Spleen (tissue), 11 donors: ENCODE results near the gene EHHADH. TPM values are rescaled to one million over a fixed set of nuclear protein-coding genes. Genes with fewer than 3 reads are reported as not detected.

Experiments used
- DNase-seq: peaks from one replicate; pipeline ENCODE4 v3.0.0-alpha.2; 2020
- H3K27ac ChIP-seq, 8 donors: fragments of 200-600 bp; sonication (generic) in 7 of 8; 1 replicate in 4 of 8; 2 replicates in 4 of 8; pipeline versions ENCODE4 v1.5.0 to v1.8.0; 2016 to 2021; ENCODE audit warnings: inconsistent platforms in 4 of 8, mild to moderate bottlenecking in 4 of 8, moderate library complexity in 1 of 8
- H3K27me3 ChIP-seq, 7 donors: fragments of 200-600 bp; sonication (generic) in 6 of 7; replicated peaks in 1 of 7; 1 replicate in 4 of 7; 2 replicates in 3 of 7; pipeline versions ENCODE4 v1.5.0 to v1.8.0; 2016 to 2021; ENCODE audit warnings: inconsistent platforms in 3 of 7, mild to moderate bottlenecking in 1 of 7
- H3K36me3 ChIP-seq, 6 donors: fragments of 200-600 bp; sonication (generic) in 5 of 6; 1 replicate in 4 of 6; 2 replicates in 2 of 6; pipeline versions ENCODE4 v1.5.0 to v1.8.0; 2016 to 2021; ENCODE audit warnings: inconsistent platforms in 2 of 6
- H3K4me1 ChIP-seq, 6 donors: fragments of 200-600 bp; sonication (generic) in 5 of 6; 1 replicate in 3 of 6; 2 replicates in 3 of 6; pipeline versions ENCODE4 v1.5.0 to v1.8.0; 2016 to 2021; ENCODE audit warnings: inconsistent platforms in 3 of 6
- H3K4me3 ChIP-seq, 8 donors: fragments of 200-600 bp; sonication (generic) in 7 of 8; 1 replicate in 4 of 8; 2 replicates in 4 of 8; pipeline versions ENCODE4 v1.5.0 to v1.8.0; 2016 to 2021; ENCODE audit warnings: inconsistent platforms in 4 of 8, mild to moderate bottlenecking in 4 of 8, moderate library complexity in 2 of 8
- H3K9me3 ChIP-seq, 8 donors: fragments of 200-600 bp; sonication (generic) in 7 of 8; 1 replicate in 4 of 8; 2 replicates in 4 of 8; pipeline versions ENCODE4 v1.5.0 to v1.8.0; 2016 to 2021; ENCODE audit warnings: inconsistent platforms in 4 of 8
- POLR2A ChIP-seq, 3 donors: fragments of 450-650 bp; IDR thresholded peaks; one replicate each; pipeline ENCODE4 v1.5.1; 2017; ENCODE audit warnings: antibody characterized with exemption in 3 of 3, mild to moderate bottlenecking in 1 of 3
- POLR2AphosphoS5 ChIP-seq, 3 donors: sonication (generic); formaldehyde crosslinking; IDR thresholded peaks; one replicate each; pipeline ENCODE4 v1.5.1; 2017; ENCODE audit warnings: antibody characterized with exemption in 3 of 3
- WGBS, 5 donors: extraction: QIAGEN DNeasy Blood & Tissue Kit in 3 of 5; methylation state at CpG; one replicate each; pipeline versions ENCODE4 v1.1.5 to v1.1.7; 2013 to 2018; 5-methylcytosine and 5-hydroxymethylcytosine counted together
- intact Hi-C: fragments of 100-400 bp; cut with DNase I; formaldehyde crosslinking; loops from one replicate; pipeline ENCODE4 v1.15.0; 2023; ENCODE audit warnings: low total_unique reads
- polyA plus RNA-seq, 3 donors: library from polyadenylated mRNA; stranded (reverse); fragments of 200-250 nt; gene quantifications; one replicate each; pipeline ENCODE4 v1.2.1, GENCODE V29; 2013
- total RNA-seq, 7 donors: library from RNA; depleted of rRNA in 3 of 7; stranded (reverse); fragments of >200 nt in 3 of 7; fragmentation: NEBNext Ultra II Directional in 4 of 7; extraction: Animal tissue kit (Norgen Biotek cat#: 25700) in 4 of 7; gene quantifications; one replicate each; pipeline versions ENCODE4 v1.1.0 to v1.2.1, GENCODE V29; 2016 to 2021
- TF ChIP-seq, protein P1 (sequence below), 11 experiments: fragments of 200-600 bp in 7 of 11; fragments of 450-650 bp in 4 of 11; sonication (generic) in 4 of 11; IDR thresholded peaks in 8 of 11; conservative IDR thresholded peaks in 3 of 11; 1 replicate in 7 of 11; 2 replicates in 4 of 11; pipeline versions ENCODE4 v1.4.0 to v1.8.0; 2016 to 2021; ENCODE audit warnings: antibody characterized with exemption in 11 of 11, inconsistent platforms in 4 of 11, mild to moderate bottlenecking in 1 of 11
- donor health status: healthy with polysubstance abuse.
- donor health status: DM: no; HTN: no; CAD: no; lungs with moderate emphysema.
- donor health status: DM: no; HTN: no; CAD: no.
- donor health status: Bipolar disorder and iron deficiency.
- donor health status: healthy.
- donor health status: DM: no; HTN: no; CAD: no.
- donor health status: DM: yes; HTN: yes; CAD: no.

EHHADH gene
- total and polyA plus RNA-seq, 10 donors = 1.3 to 18.9 (median 7.4) TPM

DNA sequence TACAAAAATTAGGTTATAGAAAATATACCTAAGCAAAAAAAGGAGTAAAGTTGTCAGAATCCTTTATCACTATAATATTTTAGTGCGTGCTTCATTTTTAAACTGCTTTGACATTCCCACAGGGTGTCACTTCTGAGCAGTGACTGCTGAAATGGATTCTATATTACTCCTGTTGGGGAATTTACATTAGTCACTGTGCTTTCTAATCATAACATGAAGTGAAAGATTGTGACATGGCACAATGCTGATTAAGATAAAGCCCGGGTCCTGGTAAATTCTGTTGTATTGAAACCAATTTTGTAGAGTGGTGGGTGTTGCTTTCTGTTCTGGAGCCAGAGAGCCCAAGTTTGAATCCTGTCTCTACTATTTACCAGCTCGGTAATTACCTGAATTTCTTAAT lies 36.4 kb upstream of the EHHADH start:
- Histone ChIP-seq H3K36me3 (peaks cover 0 to 22% (median 6%) of the 10 kb centered on the region in 6 donors), H3K4me1 (no peaks in the 10 kb centered on the region), H3K27me3 (no peaks in the 10 kb centered on the region), H3K4me3 (no peak overlapping the region), H3K9me3 (no peaks in the 10 kb centered on the region), H3K27ac (no peak overlapping the region)
- DNase-seq = no peak
- intact Hi-C loops = no loop called here
- TF ChIP-seq, protein P1, sequence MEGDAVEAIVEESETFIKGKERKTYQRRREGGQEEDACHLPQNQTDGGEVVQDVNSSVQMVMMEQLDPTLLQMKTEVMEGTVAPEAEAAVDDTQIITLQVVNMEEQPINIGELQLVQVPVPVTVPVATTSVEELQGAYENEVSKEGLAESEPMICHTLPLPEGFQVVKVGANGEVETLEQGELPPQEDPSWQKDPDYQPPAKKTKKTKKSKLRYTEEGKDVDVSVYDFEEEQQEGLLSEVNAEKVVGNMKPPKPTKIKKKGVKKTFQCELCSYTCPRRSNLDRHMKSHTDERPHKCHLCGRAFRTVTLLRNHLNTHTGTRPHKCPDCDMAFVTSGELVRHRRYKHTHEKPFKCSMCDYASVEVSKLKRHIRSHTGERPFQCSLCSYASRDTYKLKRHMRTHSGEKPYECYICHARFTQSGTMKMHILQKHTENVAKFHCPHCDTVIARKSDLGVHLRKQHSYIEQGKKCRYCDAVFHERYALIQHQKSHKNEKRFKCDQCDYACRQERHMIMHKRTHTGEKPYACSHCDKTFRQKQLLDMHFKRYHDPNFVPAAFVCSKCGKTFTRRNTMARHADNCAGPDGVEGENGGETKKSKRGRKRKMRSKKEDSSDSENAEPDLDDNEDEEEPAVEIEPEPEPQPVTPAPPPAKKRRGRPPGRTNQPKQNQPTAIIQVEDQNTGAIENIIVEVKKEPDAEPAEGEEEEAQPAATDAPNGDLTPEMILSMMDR (IDR thresholded peaks at IDR 0.05 in 8 of 11, conservative IDR thresholded peaks at IDR 0.05 in 3 of 11) = no peak
- no peak for TF ChIP-seq POLR2A (IDR thresholded peaks at IDR 0.05)
- no peak for TF ChIP-seq POLR2AphosphoS5 (IDR thresholded peaks at IDR 0.05)
- WGBS, 5 donors = 65 to 87% (median 76%) methylated on average over 3 of the region's 3 CpGs

DNA sequence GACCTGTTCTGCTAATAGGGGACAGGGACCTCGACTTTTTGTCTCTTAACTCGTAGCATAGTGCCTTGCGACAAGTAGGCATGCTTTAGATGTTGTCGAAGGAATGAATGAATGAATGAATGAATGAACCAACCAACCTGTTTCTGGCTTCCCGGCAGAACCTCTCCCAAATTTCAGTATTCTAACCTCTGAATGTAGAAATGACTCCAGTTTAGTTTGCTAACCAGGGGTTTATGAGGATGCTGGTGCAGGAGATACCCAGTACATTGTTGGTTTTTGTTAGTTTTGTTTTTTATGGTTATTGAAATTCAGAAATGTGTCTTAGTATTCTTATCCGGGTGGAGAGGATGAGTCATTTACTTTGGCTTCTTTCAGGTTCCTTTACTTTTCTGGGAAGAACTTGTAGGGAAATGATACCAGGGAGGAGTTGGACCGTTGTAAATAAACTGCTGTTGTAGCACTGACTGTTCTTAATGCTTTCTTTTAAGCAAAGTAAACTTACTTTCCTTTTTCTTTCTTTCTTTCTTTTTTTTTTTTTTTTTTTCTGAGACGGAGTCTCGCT lies 29.6 kb upstream of the EHHADH start:
- Histone ChIP-seq H3K4me1 (peaks cover 0 to 21% (median 14%) of the 10 kb centered on the region in 6 donors), H3K9me3 (no peaks in the 10 kb centered on the region), H3K36me3 (peaks cover 0 to 6% (median 0%) of the 10 kb centered on the region in 6 donors), H3K27me3 (peaks cover 0 to 7% (median 0%) of the 10 kb centered on the region in 7 donors), H3K4me3 (peak overlapping the region; percentile 55 to 83 (median 64)), H3K27ac (peak overlapping the region in 3 of 8 donors; percentile 74 to 82 (median 80))
- no peak for DNase-seq
- 67 to 74% (median 72%) methylated on average over 8 to 9 of the region's 9 CpGs for WGBS, 5 donors
- intact Hi-C loops = no loop called here
- TF ChIP-seq POLR2A (IDR thresholded peaks at IDR 0.05) (no peak), POLR2AphosphoS5 (IDR thresholded peaks at IDR 0.05) (no peak)

DNA sequence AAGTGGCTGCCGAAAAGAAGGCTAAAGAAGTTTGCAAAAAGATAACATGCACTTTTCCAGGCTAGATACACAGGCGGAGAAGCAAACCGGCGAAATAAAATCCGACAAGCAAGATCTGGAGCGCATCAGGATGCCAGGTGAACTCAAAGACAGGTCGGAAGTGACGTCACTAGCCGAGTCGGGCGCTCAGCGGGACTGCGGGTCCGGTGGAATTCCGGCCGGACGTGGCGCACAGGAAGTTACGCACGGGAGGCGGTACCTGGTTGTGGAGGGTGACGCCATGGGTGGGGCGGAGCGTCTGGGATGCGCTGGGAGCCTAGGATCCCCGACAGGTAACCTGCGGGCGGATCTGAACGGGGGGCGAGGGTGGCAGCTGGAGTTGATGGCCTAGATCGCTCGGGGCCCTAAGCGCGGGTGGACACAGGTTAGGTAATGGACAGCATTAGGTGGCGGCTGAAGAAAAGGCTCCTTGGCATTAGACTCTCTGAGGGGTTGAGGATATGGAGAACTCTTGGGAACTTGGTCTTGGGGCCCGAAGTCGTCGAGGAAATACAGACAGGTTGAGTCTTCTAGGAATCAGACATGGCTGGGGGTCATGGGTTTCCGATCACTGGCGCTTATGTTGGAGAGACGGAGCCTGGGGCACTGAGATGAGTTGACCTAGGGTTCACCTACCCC lies 29.0 kb upstream of the EHHADH start:
- Histone ChIP-seq H3K36me3 (peaks cover 0 to 6% (median 0%) of the 10 kb centered on the region in 6 donors), H3K4me3 (peak overlapping the region; percentile 55 to 83 (median 64)), H3K27me3 (peaks cover 0 to 11% (median 0%) of the 10 kb centered on the region in 7 donors), H3K4me1 (peaks cover 0 to 21% (median 14%) of the 10 kb centered on the region in 6 donors), H3K27ac (peak overlapping the region; percentile 10 to 82 (median 71)), H3K9me3 (no peaks in the 10 kb centered on the region)
- peak; percentile 97 for DNase-seq
- 3 to 7% (median 5%) methylated on average over 39 to 41 of the region's 41 CpGs for WGBS, 5 donors
- intact Hi-C loops = no loop called here
- TF ChIP-seq POLR2AphosphoS5 (IDR thresholded peaks at IDR 0.05) = peak; percentile 92 to 95 (median 92)
- TF ChIP-seq POLR2A (IDR thresholded peaks at IDR 0.05) = peak in 1 of 3 donors; percentile 15
- TF ChIP-seq, protein P1 (IDR thresholded peaks at IDR 0.05 in 8 of 11, conservative IDR thresholded peaks at IDR 0.05 in 3 of 11) = peak in 2 of 11 experiments; percentile 34 to 40

DNA sequence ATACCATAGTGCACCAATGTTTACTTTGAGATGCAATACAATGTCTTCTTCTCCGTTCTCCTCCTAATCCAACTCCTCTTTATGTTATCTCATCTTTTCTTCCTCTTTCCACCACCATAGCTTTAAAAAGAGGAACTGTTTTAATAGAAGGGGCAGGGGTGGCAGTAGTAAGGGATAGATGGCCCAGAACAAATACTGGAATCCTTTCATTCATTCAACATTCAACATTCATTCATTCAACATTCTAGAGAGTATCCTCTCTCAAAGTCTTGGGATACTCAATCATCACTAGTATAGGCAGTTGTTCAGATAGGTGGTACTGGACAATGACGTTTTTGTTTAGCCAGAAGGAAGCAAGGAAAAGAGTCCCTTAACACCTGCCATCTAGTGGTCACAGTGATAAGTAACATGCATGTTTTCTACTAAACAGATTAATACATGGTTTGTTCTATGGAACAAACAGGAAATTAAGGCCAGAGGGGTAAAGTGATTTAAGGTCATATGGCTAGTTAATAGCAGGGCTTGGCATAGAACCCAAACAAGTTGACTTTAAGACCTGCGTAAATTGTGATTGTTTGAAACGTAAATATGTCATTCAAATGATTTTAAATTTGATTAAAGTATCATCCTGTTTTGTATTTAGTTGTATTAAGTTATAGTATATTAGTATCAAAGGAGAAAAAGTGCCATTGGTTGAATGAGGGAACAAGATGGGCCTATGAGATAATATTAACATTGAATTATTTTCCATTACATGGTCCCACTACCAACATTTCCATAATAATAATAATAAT lies 26.9 kb upstream of the EHHADH start:
- no peak for DNase-seq
- 43 to 47% (median 46%) methylated on average over 4 of the region's 4 CpGs for WGBS, 5 donors
- peaks cover 0 to 21% (median 14%) of the 10 kb centered on the region in 6 donors for H3K4me1 ChIP-seq
- intact Hi-C loops = no loop called here
- H3K9me3 ChIP-seq = no peaks in the 10 kb centered on the region
- TF ChIP-seq, protein P1 (IDR thresholded peaks at IDR 0.05 in 8 of 11, conservative IDR thresholded peaks at IDR 0.05 in 3 of 11) = peak in 7 of 11 experiments; percentile 43 to 61 (median 52)
- TF ChIP-seq POLR2A (IDR thresholded peaks at IDR 0.05) = no peak
- peaks cover 0 to 29% (median 0%) of the 10 kb centered on the region in 7 donors for H3K27me3 ChIP-seq
- no peak overlapping the region for H3K4me3 ChIP-seq
- H3K27ac ChIP-seq = no peak overlapping the region
- H3K36me3 ChIP-seq = no peaks in the 10 kb centered on the region
